ENCODE measurements around the gene TBXT. TPM values are rescaled to one million over a fixed set of nuclear protein-coding genes. Genes with fewer than 3 reads are reported as not detected.

TBXT gene
- total and polyA plus RNA-seq, 2 of the 13 experiments (the other 11 are each of a cell fraction or from before 2014, with no cell fraction given): not detected

GRCh38 chr6:166192136-166192535, 24.5 kb upstream of the TBXT start (continued):
- no peak for TF ChIP-seq ZNF512 (CRISPR knock-in tag; IDR thresholded peaks at IDR 0.05)
- TF ChIP-seq CERS6 (CRISPR knock-in tag; IDR thresholded peaks at IDR 0.05): no peak
- TF ChIP-seq FOSL2 (CRISPR knock-in tag; IDR thresholded peaks at IDR 0.05): no peak
- TF ChIP-seq ZSCAN25 (CRISPR knock-in tag; IDR thresholded peaks at IDR 0.05): no peak
- TF ChIP-seq HNRNPUL1 (IDR thresholded peaks at IDR 0.05; ENCODE audit: low read depth, low read length): no peak

- intact Hi-C loops (cut with micrococcal nuclease; ENCODE audit: unreplicated experiment): no loop called here
- no peaks in the 10 kb centered on the region for H3K9me3 ChIP-seq (ENCODE audit: low read length)
- WGBS (ENCODE audit: low lambda C conversion rate): 13% methylated on average over 6 of the region's 6 CpGs
- in situ Hi-C loops (cut with HindIII; ENCODE audit: extremely low pct_ligation_motif_present, low pct_unique_long_range_greater_than_20kb): no loop called here
- no peak for FAIRE-seq
- no peaks in the 10 kb centered on the region for H3K36me3 ChIP-seq (replicated peaks in 1 of 2; ENCODE audit: control insufficient read depth in 1 of 2, insufficient read depth in 2 of 2, low read length in 2 of 2)
- H3K27ac ChIP-seq (ENCODE audit: extremely low read length, insufficient read depth, low read length): no peak overlapping the region
- no peak for ATAC-seq
- H3K4me2 ChIP-seq (ENCODE audit: low read depth, low read length): no peak overlapping the region
- ChIA-PET POLR2A (no interaction called here), CTCF (ENCODE audit: low intra/inter-chr PET ratio, low total read pairs) (no interaction called here)
- H2AFZ ChIP-seq (ENCODE audit: low read length): no peak overlapping the region
- no peak overlapping the region for H3K9ac ChIP-seq (ENCODE audit: insufficient read depth, low read depth, low read length)
- peaks cover 2 to 23% of the 10 kb centered on the region in 2 experiments; a peak in 3 of 5 replicates for H3K27me3 ChIP-seq (ENCODE audit: control insufficient read depth in 1 of 2, insufficient read depth in 2 of 2, low read length in 2 of 2)
- no peaks in the 10 kb centered on the region; the same call in 1 of the 2 replicates for H4K20me1 ChIP-seq (ENCODE audit: insufficient read depth, low read length)
- no peaks in the 10 kb centered on the region for H3K79me2 ChIP-seq (ENCODE audit: insufficient read depth, low read length)
- no TSS peak for BruUV-seq (replicated peaks)
- DNase-seq (ENCODE audit: low spot score): no peak
- no peak overlapping the region for H3K4me3 ChIP-seq (replicated peaks in 1 of 3; ENCODE audit: insufficient read depth in 1 of 3, low read depth in 2 of 3, low read length in 3 of 3)
- H3K4me1 ChIP-seq (ENCODE audit: insufficient read depth, low read length): no peaks in the 10 kb centered on the region
- TF ChIP-seq ZNF367 (CRISPR knock-in tag; IDR thresholded peaks at IDR 0.05; ENCODE audit: borderline replicate concordance) (no peak), ZNF891 (CRISPR knock-in tag; IDR thresholded peaks at IDR 0.05) (no peak), SKI (IDR thresholded peaks at IDR 0.05; ENCODE audit: partially characterized antibody) (no peak), TEAD3 (CRISPR knock-in tag; optimal IDR thresholded peaks at IDR 0.05; ENCODE audit: borderline replicate concordance) (no peak), TBX2 (CRISPR knock-in tag; IDR thresholded peaks at IDR 0.05; ENCODE audit: borderline replicate concordance) (no peak), KLF11 (CRISPR knock-in tag; IDR thresholded peaks at IDR 0.05) (no peak), AHDC1 (CRISPR knock-in tag; IDR thresholded peaks at IDR 0.05; ENCODE audit: borderline replicate concordance) (no peak), PATZ1 (CRISPR knock-in tag; IDR thresholded peaks at IDR 0.05) (no peak), ZNF101 (CRISPR knock-in tag; IDR thresholded peaks at IDR 0.05; ENCODE audit: borderline replicate concordance, low read depth) (no peak)
Measured at GRCh38 chr6:166179704-166180103, 12.1 kb upstream of the TBXT start.
